NCI-H2107 treated with DMSO at 0.1 percent for 48 hours (cell line): Measurements from ENCODE around the gene MAP3K7.
"Not testable (repeated sequence)": the region's sequence is repeated elsewhere in the genome, so short reads cannot be mapped to it uniquely, and the experiment has no call there.

ENCODE experiments used
- DNase-seq: peaks from one replicate; lab custom pipeline; 2025; ENCODE audit not compliant: unreplicated experiment; lab: John Stamatoyannopoulos, UW

MAP3K7 gene

DNA sequence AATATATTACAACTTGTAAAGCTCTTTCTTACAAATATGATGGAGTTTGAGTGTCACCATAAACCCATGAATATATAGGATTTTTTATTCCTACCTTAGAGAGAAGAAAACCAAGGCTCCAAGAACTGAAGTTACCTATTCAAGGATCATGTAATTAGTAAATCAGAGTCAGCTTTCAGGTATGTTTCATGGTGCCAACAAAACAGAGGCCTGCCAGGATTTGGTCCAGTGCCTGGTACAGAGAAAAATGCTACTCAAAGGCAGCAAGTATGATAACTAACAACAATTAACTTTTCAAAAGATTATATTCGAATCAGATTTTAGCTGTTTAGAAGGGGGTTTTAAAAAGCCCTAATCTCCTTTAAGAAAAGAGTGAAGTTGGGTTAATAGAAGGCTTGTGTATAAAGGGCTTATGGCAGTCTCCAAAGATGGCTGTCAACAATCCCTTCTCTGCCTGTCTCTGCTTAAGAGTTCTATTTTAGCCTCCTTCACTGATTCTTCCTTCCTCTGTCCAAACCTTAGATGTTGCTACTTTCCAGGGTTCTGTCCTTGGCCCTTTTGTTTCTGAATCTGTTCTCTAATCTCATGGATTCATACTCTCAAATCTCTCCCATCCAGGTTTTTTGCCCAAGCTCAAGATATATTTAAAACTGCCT lies 7.8 kb downstream of the MAP3K7 start:
- no peak for DNase-seq

DNA sequence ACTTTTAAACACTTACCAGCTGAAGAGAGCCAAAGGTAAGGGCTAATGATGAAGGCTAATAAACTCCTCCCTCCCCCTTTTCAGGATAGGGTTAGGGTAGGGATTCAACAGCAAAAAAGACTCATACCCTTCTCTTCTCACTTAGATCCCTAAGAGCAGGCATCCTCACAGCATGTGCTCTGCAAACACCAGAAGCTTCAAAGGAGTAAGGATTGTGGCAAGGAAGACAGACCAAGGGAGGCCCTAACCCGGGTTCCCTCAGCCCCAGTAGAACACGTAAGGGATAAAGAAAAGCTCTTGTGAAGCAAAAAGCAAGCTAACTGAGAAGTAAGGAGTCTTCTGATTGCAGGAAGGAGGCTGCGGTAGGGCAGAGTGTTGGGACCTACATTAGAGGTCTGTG lies 11.6 kb downstream of the MAP3K7 start:
- DNase-seq: no peak

DNA sequence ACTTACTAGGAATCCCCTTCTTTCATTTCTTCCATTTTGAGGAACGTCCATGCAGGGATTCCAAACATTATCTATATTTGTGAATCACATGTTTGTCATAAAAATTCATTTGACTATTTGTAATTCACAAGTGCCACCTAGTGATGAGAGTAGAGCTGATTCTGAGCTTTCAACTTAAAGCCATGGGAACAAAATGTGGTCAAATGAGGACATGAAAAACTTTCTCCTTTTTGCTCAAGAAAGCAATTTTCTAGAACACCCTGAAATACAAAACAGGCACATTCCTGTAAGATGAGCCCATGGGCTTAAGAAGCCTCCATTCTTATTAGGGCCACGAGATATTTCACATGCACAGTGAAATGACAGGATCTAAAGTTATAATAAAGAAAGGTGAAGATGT lies 12.3 kb downstream of the MAP3K7 start:
- no peak for DNase-seq

DNA sequence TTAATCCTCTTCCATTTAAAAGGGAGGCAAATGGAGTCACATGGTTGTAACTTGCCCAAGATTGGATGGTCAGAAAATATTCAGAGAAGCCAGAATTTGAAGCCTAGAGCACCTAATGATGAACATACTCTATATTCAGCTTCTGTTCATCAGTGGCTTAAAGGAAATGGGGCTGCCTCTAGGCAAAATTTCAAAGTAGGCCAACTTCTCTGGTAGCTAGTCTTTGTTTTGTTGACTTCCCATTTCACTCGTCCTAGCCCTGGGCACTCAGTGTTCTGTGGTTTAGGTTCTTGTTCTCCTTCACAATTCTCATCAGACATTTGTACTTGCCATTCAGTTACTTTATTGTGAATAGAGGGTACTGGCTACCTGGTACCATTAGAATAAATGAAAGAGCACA lies 13.2 kb downstream of the MAP3K7 start:
- no peak for DNase-seq

DNA sequence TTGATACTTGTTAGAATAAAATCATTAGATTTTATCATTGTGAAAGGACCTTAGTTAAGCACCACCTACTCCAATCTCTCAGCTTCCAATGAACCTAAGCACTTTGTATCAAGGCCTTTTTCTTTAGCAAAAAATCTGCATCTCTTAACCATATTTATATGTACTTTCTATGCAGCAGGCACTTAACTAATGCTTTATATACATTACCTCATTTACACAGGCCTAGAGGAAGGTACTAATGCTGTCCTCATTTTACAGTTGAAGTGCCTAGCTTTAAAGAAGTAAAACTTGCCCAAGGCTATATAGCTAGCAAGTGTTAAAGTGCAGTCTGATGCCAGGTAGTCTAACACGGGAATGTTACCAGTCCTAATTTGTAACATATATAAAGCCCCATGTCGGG lies 14.0 kb downstream of the MAP3K7 start:
- no peak for DNase-seq

DNA sequence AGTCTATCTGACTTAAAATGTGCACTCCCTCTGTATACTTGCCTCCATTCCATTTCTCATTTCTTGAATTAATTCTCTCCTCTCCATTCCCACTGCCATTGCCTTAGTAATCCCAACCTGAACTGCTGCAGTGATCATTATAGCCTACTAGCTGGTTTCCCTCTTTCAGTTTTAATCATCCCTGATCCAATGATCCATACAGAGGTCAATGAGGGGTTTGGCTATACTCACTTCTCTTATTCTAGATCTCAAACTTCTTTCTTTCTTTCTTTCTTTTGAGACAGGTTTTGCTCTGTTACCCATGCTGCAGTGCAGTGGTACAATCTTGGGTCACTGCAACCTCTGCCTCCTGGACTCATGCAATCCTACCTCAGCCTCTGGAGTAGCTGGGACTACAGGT lies 17.6 kb downstream of the MAP3K7 start:
- DNase-seq: no peak

DNA sequence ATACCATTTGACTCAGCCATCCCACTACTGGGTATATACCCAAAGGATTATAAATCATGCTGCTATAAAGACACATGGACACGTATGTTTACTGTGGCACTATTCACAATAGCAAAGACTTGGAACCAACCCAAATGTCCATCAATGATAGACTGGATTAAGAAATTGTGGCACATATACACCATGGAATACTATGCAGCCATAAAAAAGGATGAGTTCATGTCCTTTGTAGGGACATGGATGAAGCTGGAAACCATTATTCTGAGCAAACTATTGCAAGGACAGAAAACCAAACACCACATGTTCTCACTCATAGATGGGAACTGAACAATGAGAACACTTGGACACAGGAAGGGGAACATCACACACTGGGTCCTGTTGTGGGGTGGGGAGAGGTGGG lies 19.2 kb downstream of the MAP3K7 start:
- DNase-seq: not testable (repeated sequence)

DNA sequence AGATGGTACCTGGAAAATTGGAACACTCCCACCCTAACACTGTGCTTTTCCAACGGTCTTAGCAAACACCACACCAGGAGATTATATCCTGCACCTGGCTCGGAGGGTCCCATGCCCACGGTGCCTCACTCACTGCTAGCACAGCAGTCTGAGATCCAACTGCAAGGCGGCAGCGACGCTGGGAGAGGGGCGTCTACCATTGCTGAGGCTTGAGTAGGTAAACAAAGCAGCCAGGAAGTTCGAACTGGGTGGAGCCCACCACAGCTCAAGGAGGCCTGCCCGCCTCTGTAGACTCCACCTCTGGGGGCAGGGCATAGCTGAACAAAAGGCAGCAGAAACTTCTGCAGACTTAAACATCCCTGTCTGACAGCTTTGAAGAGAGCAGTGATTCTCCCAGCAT lies 24.5 kb downstream of the MAP3K7 start:
- DNase-seq: not testable (repeated sequence)

DNA sequence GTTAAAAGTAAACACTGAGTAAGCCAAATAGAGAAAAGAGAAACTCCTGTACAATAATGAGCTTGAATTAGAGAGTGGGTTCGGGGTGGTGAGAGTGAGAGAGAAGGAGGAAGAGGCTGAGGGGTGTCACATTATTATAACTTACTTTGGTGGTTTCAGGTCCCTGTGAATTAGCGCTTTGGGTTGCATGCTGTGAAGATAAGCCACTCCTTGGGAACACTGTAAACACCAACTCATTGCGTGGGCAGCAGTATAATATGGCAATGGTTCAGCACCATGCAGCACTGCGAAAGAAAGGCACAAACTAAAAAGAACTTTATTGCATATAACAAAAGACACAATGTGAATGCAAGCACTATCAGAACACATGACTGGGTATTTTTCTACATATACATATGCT lies 26.9 kb downstream of the MAP3K7 start:
- DNase-seq: no peak

DNA sequence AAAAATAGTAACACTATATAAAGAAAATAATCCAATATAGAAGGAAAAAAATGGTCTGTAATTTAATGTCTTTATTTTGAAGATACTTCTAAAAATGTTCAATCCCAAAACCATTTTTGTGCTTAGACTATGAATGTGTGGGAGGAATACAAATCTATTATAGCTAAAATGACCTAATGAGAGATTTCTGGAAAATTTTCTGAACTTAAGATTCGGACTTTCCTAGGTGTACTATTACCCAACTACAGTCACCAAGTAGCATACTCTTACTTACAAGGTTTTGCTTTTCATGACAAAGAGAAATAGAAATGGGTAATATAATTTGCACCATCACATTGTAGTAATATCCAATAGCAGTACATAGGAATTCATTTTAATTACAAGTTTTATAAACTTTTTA lies 29.9 kb downstream of the MAP3K7 start:
- no peak for DNase-seq

DNA sequence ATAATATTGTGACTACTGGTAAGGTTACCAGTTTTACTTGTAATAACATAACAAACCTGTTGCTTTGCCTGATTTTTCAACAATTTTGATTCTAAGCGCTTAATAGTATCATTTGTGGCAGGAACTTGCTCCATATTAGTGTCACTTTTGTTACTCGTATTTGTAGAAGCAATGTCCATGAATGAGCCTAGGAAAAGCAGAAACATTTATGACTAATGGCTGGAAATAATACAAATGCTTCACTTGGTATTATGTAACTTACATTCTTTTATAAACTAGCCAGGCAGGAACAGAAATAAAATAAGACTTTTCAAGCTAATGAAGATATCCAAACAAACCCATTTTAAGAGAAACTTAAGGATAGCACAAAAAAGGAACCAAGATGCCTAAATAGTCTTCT lies 38.9 kb downstream of the MAP3K7 start:
- no peak for DNase-seq

DNA sequence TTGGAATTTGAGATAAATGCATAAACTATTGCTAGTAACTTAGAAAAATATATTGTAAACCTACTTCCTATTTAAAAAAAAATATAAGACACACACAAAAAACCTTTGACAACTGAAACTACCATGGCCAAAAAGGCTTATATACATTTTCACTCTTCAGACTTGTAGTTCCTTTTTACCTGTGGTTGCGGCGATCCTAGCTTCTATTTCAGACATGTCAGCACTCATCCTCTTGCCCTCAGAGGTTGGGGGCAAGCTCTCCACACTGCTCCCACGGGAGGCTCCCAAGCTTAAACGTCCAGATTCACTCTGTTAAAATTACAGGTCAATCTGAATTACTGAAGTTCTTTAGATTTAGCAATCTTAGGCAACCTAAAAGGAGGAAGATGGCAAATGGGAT lies 39.8 kb downstream of the MAP3K7 start:
- no peak for DNase-seq

DNA sequence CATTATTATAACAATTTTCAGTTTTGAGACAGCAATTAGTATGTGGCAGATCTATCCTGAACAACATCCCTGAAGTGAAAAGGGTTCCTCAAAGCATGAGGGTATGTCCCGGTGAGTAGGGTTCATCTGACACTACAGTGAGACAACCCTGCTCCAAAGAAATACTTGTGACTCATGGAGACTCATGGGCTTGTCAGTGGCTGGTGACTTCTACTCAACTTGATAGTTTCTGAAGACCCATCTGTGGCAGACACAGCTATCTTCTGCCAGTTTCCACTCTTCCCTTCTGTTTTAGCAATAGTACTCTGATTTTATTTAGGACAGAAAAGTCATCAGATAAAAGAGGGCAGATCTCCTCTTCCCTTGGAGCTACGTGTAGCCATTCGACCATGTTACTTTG lies 41.4 kb downstream of the MAP3K7 start:
- DNase-seq: no peak

DNA sequence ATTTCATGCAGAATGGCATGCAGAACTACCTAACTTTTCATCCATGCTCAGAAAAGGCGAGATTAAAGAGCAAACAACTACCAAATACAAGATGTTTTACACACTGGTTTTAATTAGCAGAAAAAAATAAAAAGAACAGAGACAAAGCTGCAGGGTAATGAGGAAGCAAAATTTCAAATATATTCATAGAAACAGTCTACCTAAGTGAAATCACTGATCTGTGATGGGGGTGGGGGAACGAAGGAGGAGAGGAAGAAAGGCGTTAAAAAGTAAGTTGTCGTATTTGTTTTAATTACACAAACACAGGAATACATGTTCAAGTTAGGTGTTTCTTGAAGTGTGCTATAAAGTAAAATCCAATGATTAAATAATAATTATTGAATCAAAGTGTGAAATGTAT lies 42.1 kb downstream of the MAP3K7 start:
- DNase-seq: no peak

DNA sequence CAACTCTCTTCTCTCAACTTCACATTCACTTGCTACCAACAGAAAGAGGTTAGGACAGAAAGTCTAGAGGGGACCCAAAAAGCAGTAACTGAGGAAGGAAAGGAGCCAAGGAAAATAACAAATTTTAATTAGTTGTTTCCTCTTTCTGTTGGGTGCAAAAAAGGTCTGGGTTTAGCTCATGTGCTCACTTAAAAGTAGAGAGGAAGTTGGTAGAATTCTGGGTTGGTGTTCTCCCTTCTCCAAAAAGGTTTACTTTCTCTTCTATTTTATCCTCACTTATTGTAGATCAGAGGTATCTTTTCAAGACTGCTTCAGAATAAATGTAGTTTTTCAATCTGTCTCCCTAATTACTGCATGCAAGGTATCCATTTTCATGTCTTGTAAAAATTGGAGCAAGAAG lies 42.8 kb downstream of the MAP3K7 start:
- no peak for DNase-seq

DNA sequence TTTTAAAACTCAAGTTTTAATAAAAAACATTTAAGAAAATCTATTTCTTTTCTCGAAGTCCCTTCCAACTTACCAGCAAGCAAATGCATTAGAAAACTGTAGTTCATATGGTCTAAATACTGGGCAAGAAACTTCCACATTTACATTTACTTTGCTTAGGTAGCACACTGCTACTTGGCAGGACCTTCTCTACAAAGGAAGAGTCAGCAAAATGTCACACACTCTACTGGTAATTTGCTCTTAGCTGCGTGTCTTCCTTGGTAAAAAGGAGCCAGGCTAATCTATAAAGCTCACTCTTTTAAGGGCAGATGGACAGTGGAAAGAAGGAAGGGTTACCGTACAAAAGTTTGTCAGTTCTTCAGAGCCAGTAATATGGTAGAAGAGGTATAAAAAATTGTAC lies 45.7 kb downstream of the MAP3K7 start:
- no peak for DNase-seq

DNA sequence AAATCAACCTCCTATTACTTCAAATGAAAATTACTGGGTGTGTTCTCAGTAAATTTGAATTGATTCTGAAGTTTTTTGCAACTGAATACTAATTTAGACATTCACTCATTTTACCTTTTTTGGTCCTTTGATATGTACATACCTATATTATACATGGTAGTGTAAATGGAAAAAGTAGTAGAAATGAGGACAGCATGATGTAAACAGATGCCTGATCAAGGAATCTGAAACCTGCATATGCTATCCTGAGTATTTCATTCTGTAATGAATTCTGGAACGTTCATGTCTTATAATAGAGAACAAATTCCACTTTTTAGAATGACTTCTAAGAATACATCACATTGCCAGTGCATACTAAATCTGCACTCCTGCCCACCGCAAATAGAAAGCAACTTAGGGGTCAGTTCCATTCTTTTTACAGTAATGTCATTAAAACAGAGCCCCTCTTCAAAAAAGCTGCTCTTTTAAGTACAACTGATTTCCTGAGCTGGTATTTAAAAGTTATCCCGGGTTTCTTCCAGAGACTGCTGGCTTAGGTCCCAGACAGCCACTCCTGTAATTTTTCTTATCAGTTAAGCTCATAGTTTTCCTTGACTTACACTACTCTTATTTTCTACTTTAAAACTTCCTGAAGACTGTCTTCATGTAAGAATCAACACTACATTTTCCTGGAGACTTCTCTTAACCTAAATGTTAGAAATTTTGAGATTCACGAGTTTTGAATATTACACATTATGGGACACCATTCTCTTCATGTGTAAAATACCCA lies 48.4 kb downstream of the MAP3K7 start:
- no peak for DNase-seq

DNA sequence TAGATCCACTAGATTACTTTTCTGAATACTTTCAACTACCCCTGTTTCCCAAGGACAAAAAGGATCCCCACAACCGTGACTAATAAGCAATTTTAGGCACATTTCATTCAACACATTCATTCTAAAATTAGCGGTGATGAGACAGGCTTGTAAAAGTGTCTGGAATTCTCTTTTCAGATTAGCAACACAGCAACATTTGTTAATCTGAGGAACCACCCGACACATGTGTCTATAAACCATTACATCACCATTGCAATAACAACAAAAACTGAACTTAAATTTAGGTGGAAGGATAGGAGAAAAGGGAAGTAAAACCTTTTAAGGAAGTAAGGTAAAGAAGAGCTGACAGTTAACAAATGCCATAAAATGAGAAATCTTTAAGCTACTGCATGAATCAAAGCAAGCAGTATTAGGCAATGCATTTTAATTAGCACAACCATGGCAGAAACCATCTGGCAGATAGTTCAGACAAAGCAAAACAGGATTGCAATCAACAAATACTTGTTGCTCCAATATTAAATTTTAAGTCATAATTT lies 49.1 kb downstream of the MAP3K7 start:
- no peak for DNase-seq

DNA sequence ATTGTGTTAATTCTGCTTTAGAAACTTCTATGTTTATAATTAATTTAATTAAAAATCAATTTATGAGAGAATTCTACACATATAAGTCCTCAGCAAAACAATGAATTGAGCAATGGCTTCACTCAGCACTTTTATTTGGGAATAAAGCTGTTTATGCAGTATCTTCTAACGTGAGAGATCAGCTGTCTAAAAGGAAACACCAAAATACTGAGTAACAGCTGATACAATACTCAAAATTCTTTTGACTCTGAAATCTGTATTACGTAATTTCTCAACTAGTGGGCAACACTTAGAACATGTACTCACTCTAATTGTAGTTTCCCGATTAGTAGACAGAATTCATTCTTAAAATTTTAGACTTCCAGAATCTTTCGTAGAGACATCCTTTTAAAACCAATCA lies 49.8 kb downstream of the MAP3K7 start:
- DNase-seq: no peak

DNA sequence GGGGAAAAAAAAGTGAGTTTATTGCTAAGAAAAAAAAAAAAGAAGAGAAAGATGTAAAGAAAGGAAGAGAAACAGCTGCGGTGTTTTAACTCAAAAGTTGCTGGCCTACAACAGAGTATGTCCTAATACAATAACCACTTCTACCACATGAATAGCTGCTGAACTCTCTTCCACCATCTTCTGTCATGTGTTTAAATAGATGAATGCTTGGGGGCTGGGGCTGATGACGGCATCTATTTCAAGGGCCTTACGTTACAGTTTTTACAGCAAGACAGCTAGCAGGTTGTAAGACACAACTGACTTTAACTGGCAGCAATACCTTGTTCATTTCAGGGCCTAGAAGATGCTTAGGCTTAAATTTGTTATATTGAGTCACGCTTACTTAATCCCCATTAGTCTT lies 50.4 kb downstream of the MAP3K7 start:
- no peak for DNase-seq

DNA sequence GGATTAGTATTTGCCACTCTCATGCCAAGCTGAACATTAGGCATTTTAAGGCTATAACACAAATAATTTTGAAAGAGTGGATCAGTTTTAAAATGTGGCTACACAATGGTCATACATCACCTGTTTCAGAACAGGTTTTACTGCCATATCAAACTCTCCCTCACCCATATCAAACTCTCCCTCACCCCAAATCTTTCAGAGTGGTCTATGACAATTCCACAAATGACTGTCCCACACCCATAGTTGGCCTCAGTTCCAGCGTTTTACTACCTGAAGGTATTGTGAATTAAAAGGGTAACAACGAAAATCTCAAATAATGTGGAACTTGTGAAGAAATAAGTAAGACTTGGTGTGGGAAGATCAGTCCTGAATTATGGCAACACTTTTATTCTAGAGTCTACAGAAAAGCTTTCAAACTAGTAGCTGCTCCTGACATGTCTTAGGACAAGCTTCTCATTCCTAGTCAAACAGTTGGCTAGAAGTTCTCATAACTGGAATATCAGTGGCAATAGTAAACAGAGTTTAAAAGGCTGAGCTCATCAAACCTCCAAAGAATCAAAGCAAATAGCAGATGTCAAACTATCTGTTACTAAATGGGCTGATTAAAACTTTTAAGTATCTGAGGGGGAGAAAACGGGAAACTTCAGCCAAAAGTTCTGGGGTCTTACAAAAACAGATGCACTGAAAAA lies 52.4 kb downstream of the MAP3K7 start:
- no peak for DNase-seq
